ENCODE data around the gene SLC22A4.

DNA sequence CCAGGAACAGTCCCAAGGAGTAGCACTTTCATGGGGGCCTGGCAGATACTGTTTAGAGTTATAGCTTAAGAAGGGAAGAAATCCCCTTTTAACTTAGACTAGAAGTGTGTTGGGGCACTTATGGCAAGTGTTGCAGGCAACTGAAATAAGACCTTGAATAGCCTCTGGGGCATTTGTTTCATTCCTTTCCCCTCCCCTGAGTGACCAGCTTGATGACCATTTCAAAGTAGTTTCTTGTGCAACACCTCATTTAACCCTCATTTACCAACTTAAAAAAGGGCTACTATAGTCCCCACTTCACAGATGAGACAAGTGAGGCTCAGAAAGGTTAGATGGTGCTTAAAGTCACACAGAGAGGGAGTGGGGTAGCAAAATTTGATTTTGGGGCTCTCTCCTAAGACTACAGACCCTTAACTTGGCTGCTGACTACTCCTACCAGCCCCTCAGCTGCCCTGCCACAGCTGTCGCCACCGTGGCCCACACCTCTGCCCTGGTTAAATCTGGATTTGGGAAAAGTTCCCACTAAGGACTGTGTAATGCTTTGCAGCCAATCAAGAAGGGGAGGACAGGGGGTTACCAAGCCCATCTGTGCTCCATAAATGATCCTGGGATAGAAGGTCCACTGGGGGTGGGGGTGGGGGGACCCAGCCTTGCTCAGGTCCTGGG is 31.2 kb upstream of the SLC22A4 start:
- TF ChIP-seq, protein P1, sequence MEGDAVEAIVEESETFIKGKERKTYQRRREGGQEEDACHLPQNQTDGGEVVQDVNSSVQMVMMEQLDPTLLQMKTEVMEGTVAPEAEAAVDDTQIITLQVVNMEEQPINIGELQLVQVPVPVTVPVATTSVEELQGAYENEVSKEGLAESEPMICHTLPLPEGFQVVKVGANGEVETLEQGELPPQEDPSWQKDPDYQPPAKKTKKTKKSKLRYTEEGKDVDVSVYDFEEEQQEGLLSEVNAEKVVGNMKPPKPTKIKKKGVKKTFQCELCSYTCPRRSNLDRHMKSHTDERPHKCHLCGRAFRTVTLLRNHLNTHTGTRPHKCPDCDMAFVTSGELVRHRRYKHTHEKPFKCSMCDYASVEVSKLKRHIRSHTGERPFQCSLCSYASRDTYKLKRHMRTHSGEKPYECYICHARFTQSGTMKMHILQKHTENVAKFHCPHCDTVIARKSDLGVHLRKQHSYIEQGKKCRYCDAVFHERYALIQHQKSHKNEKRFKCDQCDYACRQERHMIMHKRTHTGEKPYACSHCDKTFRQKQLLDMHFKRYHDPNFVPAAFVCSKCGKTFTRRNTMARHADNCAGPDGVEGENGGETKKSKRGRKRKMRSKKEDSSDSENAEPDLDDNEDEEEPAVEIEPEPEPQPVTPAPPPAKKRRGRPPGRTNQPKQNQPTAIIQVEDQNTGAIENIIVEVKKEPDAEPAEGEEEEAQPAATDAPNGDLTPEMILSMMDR (IDR thresholded peaks at IDR 0.05): no peak
- TF ChIP-seq POLR2A (IDR thresholded peaks at IDR 0.05): no peak
